Measurements from ENCODE around the gene NYNRIN.
"Not testable (repeated sequence)": the region's sequence is repeated elsewhere in the genome, so short reads cannot be mapped to it uniquely, and the experiment has no call there.

Gene NYNRIN

GRCh38 chr14:24440606-24441399 lies 42.0 kb downstream of the NYNRIN start:
- DNase-seq (ENCODE audit: low spot score in 2 of 2): no peak
- H3K27me3 ChIP-seq (ENCODE audit: low read depth): no peaks in the 10 kb centered on the region
- H3K9me3 ChIP-seq: no peaks in the 10 kb centered on the region
- H3K36me3 ChIP-seq (replicated peaks): peaks cover 51% of the 10 kb centered on the region
- in situ Hi-C loops (cut with MboI; ENCODE audit: low sequenced_read_pairs): no loop called here
- peaks cover 14% of the 10 kb centered on the region for H3K4me1 ChIP-seq
- H3K4me3 ChIP-seq: no peak overlapping the region

- Histone ChIP-seq H3K4me1 (peaks cover 14% of the 10 kb centered on the region), H3K9me3 (no peaks in the 10 kb centered on the region), H3K4me3 (peak overlapping the region; percentile 70), H3K36me3 (replicated peaks) (peaks cover 44% of the 10 kb centered on the region), H3K27me3 (ENCODE audit: low read depth) (no peaks in the 10 kb centered on the region)
- in situ Hi-C loops (cut with MboI; ENCODE audit: low sequenced_read_pairs): no loop called here
- no peak for DNase-seq (ENCODE audit: low spot score in 2 of 2)
These were observed 42.7 kb downstream of the NYNRIN start for GRCh38 chr14:24441485-24441884.

- peaks cover 40% of the 10 kb centered on the region for H3K36me3 ChIP-seq (replicated peaks)
- H3K27me3 ChIP-seq (ENCODE audit: low read depth): no peaks in the 10 kb centered on the region
- H3K4me1 ChIP-seq: peaks cover 14% of the 10 kb centered on the region
- peak overlapping the region; percentile 70 for H3K4me3 ChIP-seq
- peak in 1 of 2 experiments; percentile 21 for DNase-seq (ENCODE audit: low spot score in 2 of 2)
- in situ Hi-C loops (cut with MboI; ENCODE audit: low sequenced_read_pairs): no loop called here
- H3K9me3 ChIP-seq: no peaks in the 10 kb centered on the region
These were observed 43.1 kb downstream of the NYNRIN start for GRCh38 chr14:24441904-24442239.

- no peaks in the 10 kb centered on the region for H3K27me3 ChIP-seq (ENCODE audit: low read depth)
- in situ Hi-C loops (cut with MboI; ENCODE audit: low sequenced_read_pairs): no loop called here
- no peaks in the 10 kb centered on the region for H3K9me3 ChIP-seq
- peaks cover 34% of the 10 kb centered on the region for H3K36me3 ChIP-seq (replicated peaks)
- peaks cover 14% of the 10 kb centered on the region for H3K4me1 ChIP-seq
- H3K4me3 ChIP-seq: peak within 1 kb of the TSS; percentile 70
- DNase-seq (ENCODE audit: low spot score in 2 of 2): peak; percentile 95 to 97
These were observed 43.6 kb downstream of the NYNRIN start, which contains the start of gene SDR39U1 for GRCh38 chr14:24442240-24443052. Gene SDR39U1 (minus strand): TSS chr14:24442776. CDS start chr14:24442769, 7 bp downstream.

- Histone ChIP-seq H3K4me3 (peak overlapping the region; percentile 70), H3K36me3 (replicated peaks) (peaks cover 27% of the 10 kb centered on the region), H3K27me3 (ENCODE audit: low read depth) (no peaks in the 10 kb centered on the region), H3K9me3 (no peaks in the 10 kb centered on the region), H3K4me1 (peaks cover 14% of the 10 kb centered on the region)
- in situ Hi-C loops (cut with MboI; ENCODE audit: low sequenced_read_pairs): no loop called here
- no peak for DNase-seq (ENCODE audit: low spot score in 2 of 2)
These were observed 44.4 kb downstream of the NYNRIN start for GRCh38 chr14:24443053-24443665.

- H3K4me3 ChIP-seq; DNase-seq (ENCODE audit: low spot score in 2 of 2); H3K9me3 ChIP-seq; H3K36me3 ChIP-seq (replicated peaks); H3K4me1 ChIP-seq; H3K27me3 ChIP-seq (ENCODE audit: low read depth); in situ Hi-C loops (cut with MboI; ENCODE audit: low sequenced_read_pairs): not testable (repeated sequence)
These were observed 52.0 kb downstream of the NYNRIN start for GRCh38 chr14:24450828-24451227.

GRCh38 chr14:24456980-24457379 lies 58.2 kb downstream of the NYNRIN start:
- in situ Hi-C loops (cut with MboI; ENCODE audit: low sequenced_read_pairs): no loop called here
- Histone ChIP-seq H3K9me3 (peaks cover 8% of the 10 kb centered on the region; the same call in 1 of the 2 replicates), H3K27me3 (ENCODE audit: low read depth) (no peaks in the 10 kb centered on the region), H3K4me3 (no peak overlapping the region), H3K4me1 (no peaks in the 10 kb centered on the region), H3K36me3 (replicated peaks) (no peaks in the 10 kb centered on the region)
- no peak for DNase-seq (ENCODE audit: low spot score in 2 of 2)

GRCh38 chr14:24458736-24459135 lies 59.9 kb downstream of the NYNRIN start:
- Histone ChIP-seq H3K27me3 (ENCODE audit: low read depth) (no peaks in the 10 kb centered on the region), H3K4me3 (no peak overlapping the region), H3K9me3 (peaks cover 8% of the 10 kb centered on the region; the same call in 1 of the 2 replicates), H3K4me1 (no peaks in the 10 kb centered on the region), H3K36me3 (replicated peaks) (no peaks in the 10 kb centered on the region)
- no peak for DNase-seq (ENCODE audit: low spot score in 2 of 2)
- in situ Hi-C loops (cut with MboI; ENCODE audit: low sequenced_read_pairs): no loop called here

GRCh38 chr14:24459331-24459730 lies 60.5 kb downstream of the NYNRIN start:
- in situ Hi-C loops (cut with MboI; ENCODE audit: low sequenced_read_pairs): no loop called here
- Histone ChIP-seq H3K36me3 (replicated peaks) (no peaks in the 10 kb centered on the region), H3K4me1 (no peaks in the 10 kb centered on the region), H3K9me3 (0 out of 2 replicates have a peak, but pooled peaks cover 3% of the 10 kb centered on the region), H3K4me3 (no peak overlapping the region), H3K27me3 (ENCODE audit: low read depth) (no peaks in the 10 kb centered on the region)
- no peak for DNase-seq (ENCODE audit: low spot score in 2 of 2)

GRCh38 chr14:24461336-24461735 lies 62.5 kb downstream of the NYNRIN start:
- H3K4me3 ChIP-seq: no peak overlapping the region
- in situ Hi-C loops (cut with MboI; ENCODE audit: low sequenced_read_pairs): no loop called here
- H3K9me3 ChIP-seq: no peaks in the 10 kb centered on the region
- H3K4me1 ChIP-seq: no peaks in the 10 kb centered on the region
- no peaks in the 10 kb centered on the region for H3K36me3 ChIP-seq (replicated peaks)
- DNase-seq (ENCODE audit: low spot score in 2 of 2): no peak
- no peaks in the 10 kb centered on the region for H3K27me3 ChIP-seq (ENCODE audit: low read depth)

- in situ Hi-C loops (cut with MboI; ENCODE audit: low sequenced_read_pairs): no loop called here
- DNase-seq (ENCODE audit: low spot score in 2 of 2): no peak
These were observed 64.4 kb downstream of the NYNRIN start for GRCh38 chr14:24463017-24463883.

GRCh38 chr14:24463884-24464785 lies 65.3 kb downstream of the NYNRIN start:
- in situ Hi-C loops (cut with MboI; ENCODE audit: low sequenced_read_pairs): no loop called here
- H3K9me3 ChIP-seq: no peaks in the 10 kb centered on the region
- H3K27me3 ChIP-seq (ENCODE audit: low read depth): no peaks in the 10 kb centered on the region
- no peaks in the 10 kb centered on the region for H3K36me3 ChIP-seq (replicated peaks)
- DNase-seq (ENCODE audit: low spot score in 2 of 2): no peak
- no peaks in the 10 kb centered on the region for H3K4me1 ChIP-seq
- no peak overlapping the region for H3K4me3 ChIP-seq

More at GRCh38 chr14:24463017-24463883, 64.4 kb downstream of the NYNRIN start:
- no peaks in the 10 kb centered on the region for H3K4me1 ChIP-seq
- H3K36me3 ChIP-seq (replicated peaks): no peaks in the 10 kb centered on the region
- no peak overlapping the region for H3K4me3 ChIP-seq
- H3K9me3 ChIP-seq: no peaks in the 10 kb centered on the region
- no peaks in the 10 kb centered on the region for H3K27me3 ChIP-seq (ENCODE audit: low read depth)
